BJ (cell line): Measurements from ENCODE around the gene CAMK4. TPM values are rescaled to one million over a fixed set of nuclear protein-coding genes. Genes with fewer than 3 reads are reported as not detected.
A peak's percentile ranks its signal among the peaks of the same experiment; 100 is the strongest.

Source experiments
- CTCF ChIA-PET: fragments of 350-600 bp; formaldehyde crosslinking; extraction: SDS; loops from one replicate; lab custom pipeline; 2021; ENCODE audit warnings: antibody characterized with exemption, inconsistent platforms; lab: Yijun Ruan, JAX
- POLR2A ChIA-PET: fragments of 300-600 bp; sonication (Branson Sonifier 250); formaldehyde crosslinking; extraction: SDS; loops from one replicate; lab custom pipeline; 2021; ENCODE audit warnings: antibody characterized with exemption; lab: Charles Lee
- DNase-seq: peaks from one replicate; pipeline ENCODE4 v3.0.0-alpha.2; 2011; ENCODE audit warnings: low read depth
- H3K27me3 ChIP-seq: 2 replicates; pipeline ENCODE4 v1.6.0; 2011; ENCODE audit warnings: low read length; ENCODE audit not compliant: control insufficient read depth, insufficient read depth
- H3K36me3 ChIP-seq: 2 replicates; pipeline ENCODE4 v1.5.1; 2011; ENCODE audit warnings: low read length; ENCODE audit not compliant: control insufficient read depth, insufficient read depth
- H3K4me3 ChIP-seq: 2 replicates; pipeline ENCODE4 v1.5.1; 2011; ENCODE audit warnings: low read depth, mild to moderate bottlenecking, control low read depth, low read length
- polyA plus RNA-seq: library from polyadenylated mRNA; depleted of rRNA; stranded (reverse); fragments of >200 nt; gene quantifications from 2 replicates; pipeline ENCODE4 v1.2.3, GENCODE V29; 2011
- TF ChIP-seq, protein P1 (sequence below): IDR thresholded peaks from 2 replicates; pipeline ENCODE4 v1.5.1; 2011; ENCODE audit warnings: low read depth, mild to moderate bottlenecking, control low read depth, inconsistent platforms, low read length, moderate library complexity; ENCODE audit not compliant: insufficient read depth

Gene CAMK4
- polyA plus RNA-seq, 1 experiment = 0.78 TPM

DNA sequence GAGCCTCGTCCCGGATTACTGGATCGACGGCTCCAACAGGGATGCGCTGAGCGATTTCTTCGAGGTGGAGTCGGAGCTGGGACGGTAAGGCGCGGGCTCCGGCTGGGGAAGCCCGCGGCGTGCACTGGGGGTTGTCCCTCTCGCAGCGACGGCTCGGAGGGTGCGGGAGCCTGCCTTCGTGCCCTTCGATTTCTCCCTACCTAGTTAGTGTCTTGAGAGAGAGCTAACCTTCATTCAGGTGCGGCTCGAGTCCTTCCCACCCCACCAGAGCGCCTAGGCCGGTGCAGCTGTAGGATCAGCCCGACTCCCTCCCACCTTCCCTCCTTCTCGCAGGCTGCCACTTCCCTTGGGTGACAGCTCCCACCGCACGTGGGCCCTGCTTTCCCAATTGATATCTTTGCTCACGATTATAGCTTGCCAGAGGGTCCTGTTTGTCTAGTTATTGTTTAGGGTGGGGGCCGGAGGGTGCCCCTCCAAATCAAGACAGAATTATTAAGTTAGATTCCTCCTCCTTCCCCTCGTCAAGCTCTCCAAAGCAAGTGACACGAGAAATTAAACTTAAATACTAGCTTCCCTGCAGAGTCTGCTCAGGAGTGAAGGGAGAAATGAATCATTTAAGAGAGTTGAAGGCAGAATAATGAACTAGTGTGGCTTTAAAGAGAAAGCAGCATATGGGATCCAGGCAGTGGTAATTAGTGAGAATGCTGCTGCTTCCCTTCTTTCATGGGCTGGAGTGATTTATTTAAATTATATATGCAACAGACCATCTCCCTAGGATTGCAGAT, 569 bp downstream of the CAMK4 start:
- Histone ChIP-seq H3K27me3 (peaks cover 2% of the 10 kb centered on the region; the same call in 1 of the 2 replicates), H3K36me3 (no peaks in the 10 kb centered on the region), H3K4me3 (peak overlapping the region; percentile 63)
- no peak for DNase-seq
- ChIA-PET CTCF (interaction anchor here (1.4 kb wide), 1 partner anchor 8 kb away, joined by 4 read pairs; no protein-coding TSS in a partner anchor), POLR2A (no interaction called here)
- TF ChIP-seq, protein P1, sequence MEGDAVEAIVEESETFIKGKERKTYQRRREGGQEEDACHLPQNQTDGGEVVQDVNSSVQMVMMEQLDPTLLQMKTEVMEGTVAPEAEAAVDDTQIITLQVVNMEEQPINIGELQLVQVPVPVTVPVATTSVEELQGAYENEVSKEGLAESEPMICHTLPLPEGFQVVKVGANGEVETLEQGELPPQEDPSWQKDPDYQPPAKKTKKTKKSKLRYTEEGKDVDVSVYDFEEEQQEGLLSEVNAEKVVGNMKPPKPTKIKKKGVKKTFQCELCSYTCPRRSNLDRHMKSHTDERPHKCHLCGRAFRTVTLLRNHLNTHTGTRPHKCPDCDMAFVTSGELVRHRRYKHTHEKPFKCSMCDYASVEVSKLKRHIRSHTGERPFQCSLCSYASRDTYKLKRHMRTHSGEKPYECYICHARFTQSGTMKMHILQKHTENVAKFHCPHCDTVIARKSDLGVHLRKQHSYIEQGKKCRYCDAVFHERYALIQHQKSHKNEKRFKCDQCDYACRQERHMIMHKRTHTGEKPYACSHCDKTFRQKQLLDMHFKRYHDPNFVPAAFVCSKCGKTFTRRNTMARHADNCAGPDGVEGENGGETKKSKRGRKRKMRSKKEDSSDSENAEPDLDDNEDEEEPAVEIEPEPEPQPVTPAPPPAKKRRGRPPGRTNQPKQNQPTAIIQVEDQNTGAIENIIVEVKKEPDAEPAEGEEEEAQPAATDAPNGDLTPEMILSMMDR = no peak

DNA sequence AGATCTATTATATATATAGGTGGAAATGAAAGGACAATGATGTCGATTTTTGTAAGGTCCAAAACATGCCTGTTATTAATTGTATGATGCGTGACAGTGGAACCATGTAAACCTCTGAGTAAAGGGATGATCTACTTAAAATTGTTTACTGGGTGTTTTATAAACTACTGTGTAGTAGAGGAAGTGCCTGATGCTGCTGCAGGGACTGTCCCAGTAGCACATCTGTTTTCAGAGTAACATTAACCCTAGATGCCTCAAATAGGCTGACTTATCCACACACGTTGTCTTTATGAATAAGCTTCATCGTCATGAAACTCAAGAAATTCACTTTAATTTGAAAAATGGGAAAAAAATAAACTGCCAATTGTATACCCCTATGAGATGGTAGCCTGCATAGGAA, 1.7 kb downstream of the CAMK4 start:
- no peak for DNase-seq
- Histone ChIP-seq H3K27me3 (peaks cover 2% of the 10 kb centered on the region; the same call in 1 of the 2 replicates), H3K4me3 (no peak overlapping the region), H3K36me3 (no peaks in the 10 kb centered on the region)
- TF ChIP-seq, protein P1 = no peak
- CTCF ChIA-PET = no interaction called here
- POLR2A ChIA-PET = no interaction called here

DNA sequence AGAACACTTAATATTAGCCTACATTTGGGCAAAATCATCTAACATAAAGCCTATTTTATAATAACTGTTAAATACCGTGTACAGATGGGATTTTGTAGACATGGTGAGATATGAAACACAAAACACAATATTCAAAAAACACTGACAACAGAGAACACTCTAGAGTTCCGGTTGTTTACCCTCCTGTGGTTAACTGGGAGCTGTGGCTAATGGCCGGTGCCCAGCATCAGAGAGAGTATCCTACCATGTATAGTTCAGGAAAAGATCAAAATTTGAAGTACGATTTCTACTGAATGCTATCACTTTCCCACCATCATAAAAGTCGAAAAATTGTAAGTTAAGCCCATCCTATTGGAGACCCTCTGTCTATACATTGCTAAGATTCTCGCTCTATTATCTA, 2.4 kb downstream of the CAMK4 start:
- TF ChIP-seq, protein P1 = no peak
- ChIA-PET POLR2A (no interaction called here), CTCF (no interaction called here)
- no peak for DNase-seq
- Histone ChIP-seq H3K4me3 (no peak overlapping the region), H3K27me3 (peaks cover 2% of the 10 kb centered on the region; the same call in 1 of the 2 replicates), H3K36me3 (no peaks in the 10 kb centered on the region)

DNA sequence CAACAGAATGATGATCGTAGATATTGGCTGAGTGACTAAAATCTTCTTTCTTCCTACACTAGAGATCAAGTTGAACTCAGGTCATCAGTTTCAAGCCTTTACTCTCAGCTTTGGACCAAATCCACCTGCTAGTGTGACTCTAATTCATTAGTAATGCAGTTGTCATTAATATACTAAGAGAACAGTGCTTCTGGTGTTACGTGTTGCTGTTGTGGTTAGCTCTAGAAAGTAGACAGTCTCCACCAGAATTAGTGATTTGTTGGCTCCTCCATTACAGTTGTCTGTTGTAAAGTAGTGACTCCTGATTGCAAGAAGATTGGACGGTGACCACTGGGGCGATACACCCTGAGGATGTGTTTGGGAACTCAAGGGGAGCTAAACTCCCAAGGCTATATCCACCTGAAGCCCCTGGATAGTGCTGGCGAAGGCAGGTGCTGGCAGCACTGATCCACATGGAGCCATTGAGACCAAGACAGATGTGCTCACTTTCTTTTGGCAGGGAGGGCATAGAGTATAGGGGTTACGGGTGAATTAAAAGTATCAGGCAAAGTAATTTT, 3.1 kb downstream of the CAMK4 start:
- DNase-seq = no peak
- ChIA-PET CTCF (no interaction called here), POLR2A (no interaction called here)
- Histone ChIP-seq H3K27me3 (peaks cover 2% of the 10 kb centered on the region; the same call in 1 of the 2 replicates), H3K36me3 (no peaks in the 10 kb centered on the region), H3K4me3 (no peak overlapping the region)
- TF ChIP-seq, protein P1 = no peak

DNA sequence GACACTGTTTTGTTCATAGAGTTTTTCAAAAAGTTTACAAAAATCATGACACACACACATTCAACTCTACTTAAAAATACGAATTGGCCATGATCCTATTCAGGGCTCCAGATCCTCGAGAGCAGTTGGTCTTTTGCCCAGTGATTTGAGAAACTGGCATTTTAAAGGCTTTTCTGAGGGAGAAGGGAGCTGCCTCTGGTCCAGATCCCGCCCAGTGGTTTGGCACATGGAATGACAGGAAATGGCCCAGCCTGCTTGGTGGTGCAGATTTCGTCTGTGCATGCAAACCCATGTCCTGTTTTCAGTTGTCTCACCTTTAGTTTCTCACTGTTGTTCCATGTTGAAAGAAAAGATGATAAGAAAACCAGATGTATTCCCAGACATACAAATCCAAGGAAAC, 3.6 kb downstream of the CAMK4 start:
- TF ChIP-seq, protein P1 = no peak
- ChIA-PET CTCF (no interaction called here), POLR2A (no interaction called here)
- peaks cover 2% of the 10 kb centered on the region; the same call in 1 of the 2 replicates for H3K27me3 ChIP-seq
- no peak for DNase-seq
- no peak overlapping the region for H3K4me3 ChIP-seq
- no peaks in the 10 kb centered on the region for H3K36me3 ChIP-seq
